Right lobe of liver (tissue), 6 donors: ENCODE data around the gene CUX1. TPM values are rescaled to one million over a fixed set of nuclear protein-coding genes. Genes with fewer than 3 reads are reported as not detected.

Source experiments
- ATAC-seq, 4 donors: fragments of 200-7000 bp; cut with Tn5 transposase; one replicate each; pipeline ENCODE4 v1.9.1; 2020; ENCODE audit warnings: mild to moderate bottlenecking in 4 of 4, moderate library complexity in 4 of 4
- DNase-seq, 3 donors: peaks; one replicate each; pipeline ENCODE4 v3.0.0-alpha.2; 2020
- H3K27ac ChIP-seq, 3 donors: fragments of 200-600 bp; one replicate each; pipeline ENCODE4 v1.8.0; 2022
- H3K27me3 ChIP-seq, 2 donors: fragments of 200-600 bp; one replicate each; pipeline ENCODE4 v1.8.0; 2022
- H3K36me3 ChIP-seq, 4 donors: fragments of 200-600 bp; sonication (generic) in 1 of 4; one replicate each; pipeline versions ENCODE4 v1.5.1 to v1.8.0; 2017 to 2022; ENCODE audit warnings: control low read depth in 1 of 4
- H3K4me1 ChIP-seq, 4 donors: fragments of 200-600 bp; sonication (generic) in 1 of 4; one replicate each; pipeline versions ENCODE4 v1.5.1 to v1.8.0; 2017 to 2022; ENCODE audit warnings: control low read depth in 1 of 4
- H3K4me3 ChIP-seq, 3 donors: fragments of 200-600 bp; one replicate each; pipeline ENCODE4 v1.8.0; 2022
- H3K9me3 ChIP-seq, 4 donors: fragments of 200-600 bp; sonication (generic) in 1 of 4; one replicate each; pipeline versions ENCODE4 v1.5.1 to v1.8.0; 2017 to 2022; ENCODE audit warnings: control low read depth in 1 of 4
- CTCF ChIP-seq, 4 donors: fragments of 200-600 bp in 3 of 4; fragments of 450-650 bp in 1 of 4; IDR thresholded peaks; one replicate each; pipeline versions ENCODE4 v1.5.1 to v1.8.0; 2016 to 2022; ENCODE audit warnings: antibody characterized with exemption in 4 of 4, mild to moderate bottlenecking in 2 of 4
- POLR2A ChIP-seq: fragments of 450-650 bp; IDR thresholded peaks from one replicate; pipeline ENCODE4 v1.6.1; 2017; ENCODE audit warnings: antibody characterized with exemption, mild to moderate bottlenecking
- WGBS: methylation state at CpG from one replicate; pipeline ENCODE4 v1.1.6; 2018; ENCODE audit warnings: low coverage, low lambda C conversion rate; ENCODE audit not compliant: insufficient coverage; ENCODE audit errors: missing lambda C conversion rate; 5-methylcytosine and 5-hydroxymethylcytosine counted together
- intact Hi-C, 2 donors: fragments of 100-400 bp; cut with DNase I; formaldehyde crosslinking; loops; one replicate each; pipeline versions ENCODE4 v1.11.2 to v1.14.1; 2022
- total RNA-seq, 6 experiments: library from RNA; depleted of rRNA in 2 of 6; stranded (reverse); fragments of >200 nt in 2 of 6; fragmentation: NEBNext Ultra II Directional in 3 of 6; extraction: Animal tissue kit (Norgen Biotek cat#: 25700) in 3 of 6; gene quantifications; one replicate each; pipeline versions ENCODE4 v1.1.0 to v1.2.4, GENCODE V29; 2016 to 2023
- donor health status: DM: no; HTN: yes; CAD: no.
- donor health status: DM: no; HTN: no; CAD: no.
- donor health status: DM: no; HTN: no; CAD: no.
- donor health status: DM: no; HTN: yes; CAD: no.
- donor health status: DM: no; HTN: yes; CAD: no.

The CUX1 gene
- total RNA-seq, 6 experiments from 2014 or later: 34.3 to 53.1 (median 40.6) TPM

GRCh38 chr7:102220960-102221800, 403.8 kb downstream of the CUX1 start:
- Histone ChIP-seq H3K36me3 (no peaks in the 10 kb centered on the region), H3K27me3 (no peaks in the 10 kb centered on the region), H3K4me1 (no peaks in the 10 kb centered on the region), H3K27ac (no peak overlapping the region), H3K4me3 (no peak overlapping the region), H3K9me3 (no peaks in the 10 kb centered on the region)
- ATAC-seq: no peak
- intact Hi-C loops: no loop called here
- no peak for DNase-seq
- TF ChIP-seq CTCF (IDR thresholded peaks at IDR 0.05): no peak
- TF ChIP-seq POLR2A: no peak
- WGBS: 89% methylated on average over 19 of the region's 20 CpGs

- Histone ChIP-seq H3K9me3 (no peaks in the 10 kb centered on the region), H3K4me3 (no peak overlapping the region), H3K4me1 (no peaks in the 10 kb centered on the region), H3K27me3 (no peaks in the 10 kb centered on the region), H3K36me3 (no peaks in the 10 kb centered on the region), H3K27ac (no peak overlapping the region)
- ATAC-seq (no peak), DNase-seq (no peak)
- 89% methylated on average over 6 of the region's 9 CpGs for WGBS
- no peak for TF ChIP-seq POLR2A
- TF ChIP-seq CTCF (IDR thresholded peaks at IDR 0.05): no peak
- intact Hi-C loops: no loop called here
These were observed 404.5 kb downstream of the CUX1 start for GRCh38 chr7:102221961-102222360.

GRCh38 chr7:102222445-102222844, 405.0 kb downstream of the CUX1 start:
- Histone ChIP-seq H3K4me3 (no peak overlapping the region), H3K36me3 (peaks cover 0 to 3% (median 0%) of the 10 kb centered on the region in 4 donors), H3K27ac (no peak overlapping the region), H3K4me1 (no peaks in the 10 kb centered on the region), H3K27me3 (no peaks in the 10 kb centered on the region), H3K9me3 (no peaks in the 10 kb centered on the region)
- DNase-seq: no peak
- ATAC-seq: no peak
- intact Hi-C loops: no loop called here
- 97% methylated on average over 12 of the region's 12 CpGs for WGBS
- TF ChIP-seq POLR2A (no peak), CTCF (IDR thresholded peaks at IDR 0.05) (no peak)

GRCh38 chr7:102223184-102223583, 405.8 kb downstream of the CUX1 start:
- DNase-seq (no peak), ATAC-seq (no peak)
- 86% methylated on average over 5 of the region's 5 CpGs for WGBS
- no peaks in the 10 kb centered on the region for H3K27me3 ChIP-seq
- peaks cover 0 to 10% (median under 1%) of the 10 kb centered on the region in 4 donors for H3K36me3 ChIP-seq
- TF ChIP-seq CTCF (IDR thresholded peaks at IDR 0.05) (no peak), POLR2A (no peak)
- no peaks in the 10 kb centered on the region for H3K9me3 ChIP-seq
- H3K4me3 ChIP-seq: no peak overlapping the region
- no peak overlapping the region for H3K27ac ChIP-seq
- intact Hi-C loops: no loop called here
- no peaks in the 10 kb centered on the region for H3K4me1 ChIP-seq
